Fibroblast of the aortic adventitia (primary cell): ENCODE results near the gene ZC2HC1B. TPM values are rescaled to one million over a fixed set of nuclear protein-coding genes. Genes with fewer than 3 reads are reported as not detected.

Source experiments
- DNase-seq: peaks from one replicate; pipeline ENCODE4 v3.0.0-alpha.2; 2010; ENCODE audit warnings: low read depth
- H3K4me3 ChIP-seq: 2 replicates; pipeline ENCODE4 v1.5.1; 2011; ENCODE audit warnings: low read depth, mild to moderate bottlenecking, control low read depth, low read length, moderate library complexity
- small RNA-seq: library from RNA; depleted of rRNA; stranded (forward); fragments of <200 nt; gene quantifications from one replicate; pipeline ENCODE3, GENCODE V24; 2012
- total RNA-seq: library from RNA; depleted of rRNA; stranded (reverse); fragments of >200 nt; gene quantifications from 2 replicates; pipeline ENCODE4 v1.2.3, GENCODE V29; 2012; ENCODE audit warnings: low replicate concordance
- TF ChIP-seq, protein P1 (sequence below): IDR thresholded peaks from 2 replicates; pipeline ENCODE4 v1.5.1; 2011; ENCODE audit warnings: mild to moderate bottlenecking, low read length, control low read depth, inconsistent platforms; ENCODE audit not compliant: insufficient read depth

Gene ZC2HC1B
- total RNA-seq, 1 donor, result not detected

DNA sequence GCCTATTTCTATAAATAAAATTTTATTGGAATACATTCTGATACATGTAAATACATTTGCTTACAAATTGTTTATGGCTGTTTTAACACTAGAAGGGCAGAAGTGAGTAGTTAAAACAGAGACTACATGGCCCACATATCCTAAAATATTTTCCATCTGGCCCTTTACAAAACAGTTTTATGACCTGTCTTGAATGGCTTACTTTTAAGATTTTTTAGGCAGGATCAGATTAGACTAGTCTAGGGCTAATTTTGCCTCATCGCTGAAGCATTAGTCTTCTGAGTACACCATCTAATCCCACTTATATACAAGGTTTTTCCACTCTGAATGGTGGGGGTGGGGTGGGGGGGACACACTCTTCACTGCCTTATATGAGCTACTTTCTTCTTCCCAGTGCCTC, 116.6 kb downstream of the ZC2HC1B start:
- TF ChIP-seq, protein P1, sequence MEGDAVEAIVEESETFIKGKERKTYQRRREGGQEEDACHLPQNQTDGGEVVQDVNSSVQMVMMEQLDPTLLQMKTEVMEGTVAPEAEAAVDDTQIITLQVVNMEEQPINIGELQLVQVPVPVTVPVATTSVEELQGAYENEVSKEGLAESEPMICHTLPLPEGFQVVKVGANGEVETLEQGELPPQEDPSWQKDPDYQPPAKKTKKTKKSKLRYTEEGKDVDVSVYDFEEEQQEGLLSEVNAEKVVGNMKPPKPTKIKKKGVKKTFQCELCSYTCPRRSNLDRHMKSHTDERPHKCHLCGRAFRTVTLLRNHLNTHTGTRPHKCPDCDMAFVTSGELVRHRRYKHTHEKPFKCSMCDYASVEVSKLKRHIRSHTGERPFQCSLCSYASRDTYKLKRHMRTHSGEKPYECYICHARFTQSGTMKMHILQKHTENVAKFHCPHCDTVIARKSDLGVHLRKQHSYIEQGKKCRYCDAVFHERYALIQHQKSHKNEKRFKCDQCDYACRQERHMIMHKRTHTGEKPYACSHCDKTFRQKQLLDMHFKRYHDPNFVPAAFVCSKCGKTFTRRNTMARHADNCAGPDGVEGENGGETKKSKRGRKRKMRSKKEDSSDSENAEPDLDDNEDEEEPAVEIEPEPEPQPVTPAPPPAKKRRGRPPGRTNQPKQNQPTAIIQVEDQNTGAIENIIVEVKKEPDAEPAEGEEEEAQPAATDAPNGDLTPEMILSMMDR, result no peak
- DNase-seq, result no peak

DNA sequence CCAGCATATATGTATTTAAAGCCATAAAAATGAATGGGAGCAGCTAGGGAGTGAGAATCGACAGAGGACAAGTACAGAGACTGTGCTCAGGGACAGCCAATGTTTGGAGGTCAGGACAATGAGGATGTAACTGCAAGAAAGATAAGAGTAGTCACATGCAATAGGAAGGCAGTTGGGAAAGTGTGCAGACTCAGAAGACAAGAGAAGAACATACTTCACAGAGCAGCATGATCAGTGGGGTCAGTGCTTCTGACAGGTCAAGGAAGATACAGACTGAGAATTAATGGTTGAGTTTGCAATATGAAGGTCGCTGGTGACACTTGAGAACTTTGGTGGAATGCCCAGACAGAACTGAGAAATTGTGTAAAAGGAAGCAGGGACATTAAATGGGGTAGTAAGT, 118.7 kb downstream of the ZC2HC1B start:
- DNase-seq, result no peak
- TF ChIP-seq, protein P1, result no peak
- H3K4me3 ChIP-seq, result no peak overlapping the region

More for the DNA sequence above, 116.6 kb downstream of the ZC2HC1B start:
- no peak overlapping the region for H3K4me3 ChIP-seq

DNA sequence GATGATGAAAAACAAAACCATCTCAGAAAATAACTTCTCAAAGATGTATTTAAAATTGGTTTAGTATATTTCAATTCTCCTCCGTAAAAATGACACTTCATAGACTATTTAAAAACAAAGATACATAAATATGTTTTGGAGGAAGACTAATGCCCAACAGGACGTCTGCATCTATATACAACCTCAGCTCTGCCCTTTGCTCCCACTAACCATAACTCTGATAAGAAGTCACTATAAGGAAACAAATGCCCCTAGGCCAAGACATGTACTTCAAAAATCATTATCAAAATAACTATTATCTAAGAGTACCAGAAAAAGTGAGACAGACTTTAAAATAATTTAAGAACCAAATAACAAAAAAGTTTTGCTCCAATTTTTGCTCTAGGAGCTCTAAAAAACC, 120.4 kb downstream of the ZC2HC1B start:
- TF ChIP-seq, protein P1, result no peak
- no peak for DNase-seq
- no peak overlapping the region for H3K4me3 ChIP-seq

DNA sequence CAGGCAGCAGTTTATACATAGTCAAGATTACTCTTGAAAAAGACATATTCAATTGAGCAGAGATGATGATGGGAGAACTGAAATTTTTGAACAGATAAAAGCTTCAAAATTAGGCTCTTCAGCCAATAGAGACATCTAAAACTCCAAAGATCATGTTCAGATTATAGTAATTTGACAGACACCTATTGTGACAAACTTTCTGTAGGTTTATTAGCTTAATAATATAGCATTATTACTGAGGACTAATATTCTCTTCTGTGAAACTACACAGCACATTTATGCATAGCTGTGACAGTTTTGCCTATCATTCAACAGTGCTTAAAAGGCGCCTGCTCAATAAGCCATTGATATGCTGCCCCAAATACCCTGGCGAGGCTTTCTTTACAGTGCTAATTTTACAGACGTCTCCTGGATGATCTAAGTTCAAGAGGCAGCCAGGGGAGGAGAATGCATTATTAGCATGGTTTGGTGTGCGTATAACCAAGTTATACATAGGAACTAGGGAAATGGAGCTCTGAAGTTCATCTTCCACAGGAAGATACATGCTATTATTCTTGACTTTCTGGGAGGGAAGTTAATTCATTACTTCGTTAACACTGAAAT, 122.3 kb downstream of the ZC2HC1B start:
- TF ChIP-seq, protein P1, result no peak
- H3K4me3 ChIP-seq, result no peak overlapping the region

More for the DNA sequence above, 122.3 kb downstream of the ZC2HC1B start:
- DNase-seq, result no peak

Small RNA genes within 50 kb of the gene (small RNA-seq; reads per million reads assigned to genes)
- not detected for gene ZC2HC1B

Other genes starting within 250 kb of the ZC2HC1B start
- gene PHACTR2, start 186.5 kb upstream of the ZC2HC1B start, total RNA-seq, result 25.8 and 74.7 TPM in 2 replicates
- 23.0 and 46.4 TPM in 2 replicates for gene LTV1, start 21.1 kb upstream of the ZC2HC1B start, total RNA-seq
- gene PLAGL1, start 143.8 kb downstream of the ZC2HC1B start, total RNA-seq, result 18.5 and 35.2 TPM in 2 replicates
- 14.8 and 115 TPM in 2 replicates for gene SF3B5, start 231.1 kb downstream of the ZC2HC1B start, total RNA-seq